ENCODE data around the gene RPTOR.

DNA sequence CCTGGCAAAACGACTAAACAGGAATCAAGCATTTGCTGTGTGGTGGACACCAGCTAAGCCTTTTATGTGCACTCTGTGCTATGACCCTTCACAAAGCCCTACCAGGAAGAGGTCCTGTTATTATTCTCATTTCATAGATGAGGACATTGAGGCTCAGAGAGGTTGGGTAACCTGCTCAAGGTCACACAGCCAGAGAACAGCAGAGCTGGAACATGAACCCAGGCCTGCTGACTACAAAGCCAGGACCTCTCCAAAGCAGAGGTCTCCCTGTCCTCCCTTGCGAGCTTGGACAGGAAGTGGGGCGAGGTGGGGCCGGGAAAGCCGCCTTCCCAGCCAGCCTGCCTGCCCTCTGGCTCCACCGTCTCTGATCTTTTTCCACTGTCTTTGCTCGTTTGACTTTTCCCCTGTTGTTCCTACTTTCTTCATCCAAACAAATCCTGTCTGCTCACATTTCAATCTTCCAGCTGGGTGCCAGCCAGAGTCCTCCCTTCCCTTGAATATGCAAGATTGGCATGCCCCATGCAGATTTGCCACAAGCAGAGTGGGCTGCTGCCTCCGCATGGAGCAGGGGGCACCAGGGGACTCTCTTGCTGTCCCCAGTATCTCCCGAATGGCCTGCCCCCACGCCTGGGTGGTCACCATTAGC lies 23.7 kb upstream of the RPTOR start:
- no peak for TF ChIP-seq EZH2 (IDR thresholded peaks at IDR 0.05; ENCODE audit: borderline replicate concordance, low read length)
- TF ChIP-seq, protein P1, sequence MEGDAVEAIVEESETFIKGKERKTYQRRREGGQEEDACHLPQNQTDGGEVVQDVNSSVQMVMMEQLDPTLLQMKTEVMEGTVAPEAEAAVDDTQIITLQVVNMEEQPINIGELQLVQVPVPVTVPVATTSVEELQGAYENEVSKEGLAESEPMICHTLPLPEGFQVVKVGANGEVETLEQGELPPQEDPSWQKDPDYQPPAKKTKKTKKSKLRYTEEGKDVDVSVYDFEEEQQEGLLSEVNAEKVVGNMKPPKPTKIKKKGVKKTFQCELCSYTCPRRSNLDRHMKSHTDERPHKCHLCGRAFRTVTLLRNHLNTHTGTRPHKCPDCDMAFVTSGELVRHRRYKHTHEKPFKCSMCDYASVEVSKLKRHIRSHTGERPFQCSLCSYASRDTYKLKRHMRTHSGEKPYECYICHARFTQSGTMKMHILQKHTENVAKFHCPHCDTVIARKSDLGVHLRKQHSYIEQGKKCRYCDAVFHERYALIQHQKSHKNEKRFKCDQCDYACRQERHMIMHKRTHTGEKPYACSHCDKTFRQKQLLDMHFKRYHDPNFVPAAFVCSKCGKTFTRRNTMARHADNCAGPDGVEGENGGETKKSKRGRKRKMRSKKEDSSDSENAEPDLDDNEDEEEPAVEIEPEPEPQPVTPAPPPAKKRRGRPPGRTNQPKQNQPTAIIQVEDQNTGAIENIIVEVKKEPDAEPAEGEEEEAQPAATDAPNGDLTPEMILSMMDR (IDR thresholded peaks at IDR 0.05; ENCODE audit: low read length), result no peak

Data from OCI-LY1 (cell line).